CD14-positive monocyte (primary cell): ENCODE data around the gene CD226. TPM values are rescaled to one million over a fixed set of nuclear protein-coding genes. Genes with fewer than 3 reads are reported as not detected.

Source experiments
- DNase-seq, 3 donors: peaks; one replicate each; pipeline ENCODE4 v3.0.0-alpha.2; 2011 to 2022
- H2AFZ ChIP-seq: 2 replicates; pipeline ENCODE4 v1.6.0; 2012; ENCODE audit warnings: mild to moderate bottlenecking, low read depth, low read length, inconsistent platforms; ENCODE audit not compliant: insufficient read depth, poor library complexity, severe bottlenecking
- H3K27ac ChIP-seq, 2 donors: 1 replicate in 1 of 2; 2 replicates in 1 of 2; pipeline ENCODE4 v1.5.1; 2012 to 2013; ENCODE audit warnings: low read length in 2 of 2, control low read depth in 1 of 2, inconsistent platforms in 1 of 2, low read depth in 1 of 2, mild to moderate bottlenecking in 1 of 2
- H3K27me3 ChIP-seq, 2 donors: one replicate each; pipeline versions ENCODE4 v1.6.0 to v1.6.1; 2011 to 2013; ENCODE audit warnings: low read length in 2 of 2; ENCODE audit not compliant: control insufficient read depth in 2 of 2, insufficient read depth in 2 of 2
- H3K36me3 ChIP-seq, 2 donors: replicated peaks in 1 of 2; 1 replicate in 1 of 2; 2 replicates in 1 of 2; pipeline versions ENCODE4 v1.5.1 to v1.6.1; 2012 to 2013; ENCODE audit warnings: low read length in 2 of 2, control low read depth in 1 of 2, inconsistent platforms in 1 of 2, mild to moderate bottlenecking in 1 of 2; ENCODE audit not compliant: insufficient read depth in 2 of 2, control insufficient read depth in 1 of 2
- H3K4me1 ChIP-seq, 2 donors: 1 replicate in 1 of 2; 2 replicates in 1 of 2; pipeline versions ENCODE4 v1.5.1 to v1.6.1; 2012 to 2013; ENCODE audit warnings: low read length in 2 of 2, control low read depth in 1 of 2, inconsistent platforms in 1 of 2, mild to moderate bottlenecking in 1 of 2, moderate library complexity in 1 of 2; ENCODE audit not compliant: insufficient read depth in 2 of 2, control insufficient read depth in 1 of 2
- H3K4me2 ChIP-seq: replicated peaks from 2 replicates; pipeline ENCODE3; 2012; ENCODE audit warnings: low read length, moderate library complexity, mild to moderate bottlenecking; ENCODE audit not compliant: poor library complexity, severe bottlenecking; ENCODE audit errors: extremely low read depth
- H3K4me3 ChIP-seq, 3 experiments: fragments of 200-600 bp in 1 of 3; sonication (generic) in 1 of 3; replicated peaks in 1 of 3; 1 replicate in 2 of 3; 2 replicates in 1 of 3; pipeline ENCODE4 v1.5.1; 2011 to 2013; ENCODE audit warnings: low read length in 3 of 3, mild to moderate bottlenecking in 3 of 3, control low read depth in 2 of 3, low read depth in 2 of 3, inconsistent platforms in 1 of 3, moderate library complexity in 1 of 3
- H3K79me2 ChIP-seq: 2 replicates; pipeline ENCODE4 v1.6.0; 2012; ENCODE audit warnings: mild to moderate bottlenecking, control low read depth, inconsistent platforms, low read length, moderate library complexity; ENCODE audit not compliant: insufficient read depth
- H3K9ac ChIP-seq: 2 replicates; pipeline ENCODE4 v1.6.0; 2017; ENCODE audit warnings: low read length, mild to moderate bottlenecking; ENCODE audit not compliant: insufficient read depth, poor library complexity, severe bottlenecking
- H3K9me3 ChIP-seq, 2 donors: replicated peaks in 1 of 2; 1 replicate in 1 of 2; 2 replicates in 1 of 2; pipeline versions ENCODE4 v1.5.1 to v1.6.1; 2012 to 2013; ENCODE audit warnings: low read length in 2 of 2, control low read depth in 1 of 2; ENCODE audit not compliant: control insufficient read depth in 1 of 2, insufficient read depth in 1 of 2
- H4K20me1 ChIP-seq: 2 replicates; pipeline ENCODE4 v1.6.0; 2012; ENCODE audit warnings: mild to moderate bottlenecking, low read length, control low read depth, moderate library complexity; ENCODE audit not compliant: insufficient read depth
- H3K27ac Mint-ChIP-seq, 7 donors: one replicate each; pipeline ENCODE4 v1.8.0; 2020; ENCODE audit warnings: mild to moderate bottlenecking in 7 of 7, mixed read lengths in 7 of 7, moderate library complexity in 6 of 7, inconsistent platforms in 2 of 7
- H3K27me3 Mint-ChIP-seq, 3 donors: one replicate each; pipeline ENCODE4 v1.8.0; 2021 to 2022; ENCODE audit warnings: low read depth in 3 of 3, mild to moderate bottlenecking in 3 of 3, mixed read lengths in 3 of 3, moderate library complexity in 3 of 3, inconsistent platforms in 1 of 3
- H3K36me3 Mint-ChIP-seq, 2 donors: one replicate each; pipeline ENCODE4 v1.8.0; 2020; ENCODE audit warnings: mixed read lengths in 2 of 2, inconsistent platforms in 1 of 2, mild to moderate bottlenecking in 1 of 2
- H3K4me1 Mint-ChIP-seq: one replicate; pipeline ENCODE4 v1.8.0; 2020; ENCODE audit warnings: mild to moderate bottlenecking, mixed read lengths
- H3K4me3 Mint-ChIP-seq, 2 donors: one replicate each; pipeline ENCODE4 v1.8.0; 2020; ENCODE audit warnings: mild to moderate bottlenecking in 2 of 2, mixed read lengths in 2 of 2, moderate library complexity in 1 of 2
- H3K9me3 Mint-ChIP-seq, 7 donors: one replicate each; pipeline ENCODE4 v1.8.0; 2020 to 2022; ENCODE audit warnings: mixed read lengths in 7 of 7, mild to moderate bottlenecking in 6 of 7, moderate library complexity in 6 of 7, inconsistent platforms in 2 of 7
- WGBS: methylation state at CpG from one replicate; pipeline ENCODE4 v1.1.5; 2013; ENCODE audit warnings: missing lambda C conversion rate; ENCODE audit not compliant: insufficient coverage; 5-methylcytosine and 5-hydroxymethylcytosine counted together
- intact Hi-C, 2 donors: fragments of 100-400 bp; cut with micrococcal nuclease; formaldehyde crosslinking; loops; one replicate each; pipeline versions ENCODE4 v1.15.0 to v1.15.1; 2023
- polyA plus RNA-seq, 3 donors: library from polyadenylated mRNA; depleted of rRNA in 1 of 3; unstranded in 2 of 3; stranded (reverse) in 1 of 3; fragments of 300-500 nt in 2 of 3; fragments of >200 nt in 1 of 3; fragmentation: Illumina TruSeq in 2 of 3; gene quantifications; 1 replicate in 2 of 3; 2 replicates in 1 of 3; pipeline ENCODE4 v1.2.3, GENCODE V29; 2012 to 2021
- TF ChIP-seq, protein P1 (sequence below): fragments of 200-600 bp; IDR thresholded peaks from one replicate; pipeline ENCODE4 v1.8.0; 2022; ENCODE audit warnings: antibody characterized with exemption, mild to moderate bottlenecking

The CD226 gene
- polyA plus RNA-seq, 3 donors: 0.53 to 1.1 (median 0.65) TPM

DNA sequence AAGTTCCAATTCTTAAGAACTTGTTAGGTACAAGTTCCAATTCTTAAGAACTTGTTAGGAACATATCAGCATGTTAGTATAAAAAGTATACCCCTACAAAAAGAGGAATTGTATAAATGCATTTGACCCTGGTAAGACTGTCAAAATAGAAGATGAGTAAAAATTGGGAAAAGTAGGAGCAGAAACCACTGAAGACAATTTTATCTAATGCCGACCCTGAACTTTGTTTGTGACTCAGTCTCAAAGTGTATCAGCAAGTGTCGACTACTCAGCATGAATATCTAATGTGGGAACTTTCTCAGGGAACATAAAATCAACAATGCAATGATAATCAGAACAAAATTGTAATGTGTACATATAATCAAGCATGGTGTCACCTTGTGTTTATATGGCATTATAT, 583 bp upstream of the CD226 start:
- no CpG with 5 or more reads among the region's 2 CpGs for WGBS
- Mint-ChIP-seq H3K4me1 (peaks cover 6% of the 10 kb centered on the region), H3K36me3 (no peaks in the 10 kb centered on the region), H3K9me3 (no peaks in the 10 kb centered on the region), H3K4me3 (no peak overlapping the region), H3K27ac (peak overlapping the region in 2 of 7 donors; percentile 33 to 38), H3K27me3 (no peaks in the 10 kb centered on the region)
- Histone ChIP-seq H3K4me1 (peaks cover 28 to 32% of the 10 kb centered on the region in 2 donors), H3K9me3 (no peaks in the 10 kb centered on the region), H3K4me3 (no peak overlapping the region), H3K36me3 (no peaks in the 10 kb centered on the region), H3K4me2 (no peak overlapping the region), H3K27me3 (no peaks in the 10 kb centered on the region), H3K27ac (peak overlapping the region in 1 of 2 donors; percentile 84), H4K20me1 (no peaks in the 10 kb centered on the region), H3K9ac (peak overlapping the region; percentile 34), H3K79me2 (no peaks in the 10 kb centered on the region), H2AFZ (no peak overlapping the region)
- intact Hi-C loops: no loop called here
- peak in 2 of 3 donors; percentile 44 to 62 for DNase-seq
- TF ChIP-seq, protein P1, sequence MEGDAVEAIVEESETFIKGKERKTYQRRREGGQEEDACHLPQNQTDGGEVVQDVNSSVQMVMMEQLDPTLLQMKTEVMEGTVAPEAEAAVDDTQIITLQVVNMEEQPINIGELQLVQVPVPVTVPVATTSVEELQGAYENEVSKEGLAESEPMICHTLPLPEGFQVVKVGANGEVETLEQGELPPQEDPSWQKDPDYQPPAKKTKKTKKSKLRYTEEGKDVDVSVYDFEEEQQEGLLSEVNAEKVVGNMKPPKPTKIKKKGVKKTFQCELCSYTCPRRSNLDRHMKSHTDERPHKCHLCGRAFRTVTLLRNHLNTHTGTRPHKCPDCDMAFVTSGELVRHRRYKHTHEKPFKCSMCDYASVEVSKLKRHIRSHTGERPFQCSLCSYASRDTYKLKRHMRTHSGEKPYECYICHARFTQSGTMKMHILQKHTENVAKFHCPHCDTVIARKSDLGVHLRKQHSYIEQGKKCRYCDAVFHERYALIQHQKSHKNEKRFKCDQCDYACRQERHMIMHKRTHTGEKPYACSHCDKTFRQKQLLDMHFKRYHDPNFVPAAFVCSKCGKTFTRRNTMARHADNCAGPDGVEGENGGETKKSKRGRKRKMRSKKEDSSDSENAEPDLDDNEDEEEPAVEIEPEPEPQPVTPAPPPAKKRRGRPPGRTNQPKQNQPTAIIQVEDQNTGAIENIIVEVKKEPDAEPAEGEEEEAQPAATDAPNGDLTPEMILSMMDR: no peak

DNA sequence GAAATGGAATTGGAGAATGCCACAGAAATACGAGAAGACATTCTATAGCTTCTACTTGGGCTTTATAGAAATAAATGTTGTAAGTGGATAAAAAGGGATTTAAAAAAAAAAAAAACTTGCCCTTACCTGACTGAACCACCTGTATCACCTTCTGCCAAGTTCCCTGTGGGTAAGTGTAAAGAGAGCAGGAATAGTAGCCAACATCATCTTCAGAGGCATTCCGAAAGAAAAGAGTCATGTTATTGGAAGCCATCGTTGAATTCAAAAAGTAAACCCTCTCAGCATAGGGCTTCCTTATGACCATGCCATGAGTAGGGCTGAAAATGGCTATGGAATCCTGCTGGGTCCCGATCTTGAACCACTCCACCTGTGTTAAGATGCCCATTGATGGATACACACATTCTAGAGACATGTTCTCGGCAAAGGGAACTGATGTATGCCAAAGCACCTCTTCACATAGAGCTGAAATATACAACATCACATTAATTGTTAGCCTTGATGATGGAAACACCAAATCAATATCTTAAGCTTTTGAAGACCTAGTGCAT, 991 bp downstream of the CD226 start:
- Histone ChIP-seq H3K27ac (no peak overlapping the region), H4K20me1 (no peaks in the 10 kb centered on the region), H3K27me3 (no peaks in the 10 kb centered on the region), H3K36me3 (no peaks in the 10 kb centered on the region), H3K9me3 (peaks cover 3 to 6% of the 10 kb centered on the region in 2 donors), H3K4me1 (peaks cover 28 to 32% of the 10 kb centered on the region in 2 donors), H3K4me3 (no peak overlapping the region), H3K4me2 (no peak overlapping the region), H3K9ac (no peak overlapping the region), H2AFZ (no peak overlapping the region), H3K79me2 (no peaks in the 10 kb centered on the region)
- Mint-ChIP-seq H3K9me3 (peaks cover 0 to 11% (median 9%) of the 10 kb centered on the region in 7 donors), H3K4me1 (peaks cover 6% of the 10 kb centered on the region), H3K27ac (no peak overlapping the region), H3K4me3 (no peak overlapping the region), H3K36me3 (peaks cover 0 to 2% of the 10 kb centered on the region in 2 donors), H3K27me3 (peaks cover 0 to 3% (median 0%) of the 10 kb centered on the region in 3 donors)
- WGBS: 100% methylated on average over 1 of the region's 5 CpGs
- intact Hi-C loops: no loop called here
- DNase-seq: no peak
- TF ChIP-seq, protein P1: no peak
